Neural progenitor cell (in vitro differentiated cells): ENCODE results near the gene NEMP1.

Source experiments
- EZH2 ChIP-seq: fragments of 200-600 bp; sonication (generic); IDR thresholded peaks from 2 replicates; pipeline ENCODE4 v1.6.1; 2017; ENCODE audit warnings: antibody characterized with exemption, mild to moderate bottlenecking, moderate library complexity
- TF ChIP-seq, protein P1 (sequence below): fragments of 200-600 bp; sonication (generic); IDR thresholded peaks from 2 replicates; pipeline ENCODE4 v1.5.1; 2017; ENCODE audit warnings: antibody characterized with exemption, mild to moderate bottlenecking

DNA sequence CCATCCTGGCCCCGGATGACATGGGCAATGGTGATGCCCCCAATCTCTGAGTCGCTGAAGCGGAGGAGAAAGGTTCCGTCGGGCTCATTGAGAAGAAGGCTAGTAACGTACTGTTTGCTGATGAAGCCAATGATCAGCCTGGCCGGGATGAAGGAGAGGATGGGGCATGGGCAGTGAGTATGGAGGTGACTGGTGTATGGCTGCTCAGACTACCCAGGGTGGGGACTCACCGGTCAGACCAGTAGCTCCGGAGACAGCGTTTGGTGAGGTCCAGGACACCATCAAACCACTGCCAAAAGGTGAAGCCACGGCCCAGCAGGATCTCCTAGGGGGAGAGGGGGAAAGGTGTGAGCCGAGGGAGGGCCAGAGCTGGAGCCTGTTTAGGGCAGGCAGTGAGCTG is 21.2 kb upstream of the NEMP1 start:
- TF ChIP-seq, protein P1, sequence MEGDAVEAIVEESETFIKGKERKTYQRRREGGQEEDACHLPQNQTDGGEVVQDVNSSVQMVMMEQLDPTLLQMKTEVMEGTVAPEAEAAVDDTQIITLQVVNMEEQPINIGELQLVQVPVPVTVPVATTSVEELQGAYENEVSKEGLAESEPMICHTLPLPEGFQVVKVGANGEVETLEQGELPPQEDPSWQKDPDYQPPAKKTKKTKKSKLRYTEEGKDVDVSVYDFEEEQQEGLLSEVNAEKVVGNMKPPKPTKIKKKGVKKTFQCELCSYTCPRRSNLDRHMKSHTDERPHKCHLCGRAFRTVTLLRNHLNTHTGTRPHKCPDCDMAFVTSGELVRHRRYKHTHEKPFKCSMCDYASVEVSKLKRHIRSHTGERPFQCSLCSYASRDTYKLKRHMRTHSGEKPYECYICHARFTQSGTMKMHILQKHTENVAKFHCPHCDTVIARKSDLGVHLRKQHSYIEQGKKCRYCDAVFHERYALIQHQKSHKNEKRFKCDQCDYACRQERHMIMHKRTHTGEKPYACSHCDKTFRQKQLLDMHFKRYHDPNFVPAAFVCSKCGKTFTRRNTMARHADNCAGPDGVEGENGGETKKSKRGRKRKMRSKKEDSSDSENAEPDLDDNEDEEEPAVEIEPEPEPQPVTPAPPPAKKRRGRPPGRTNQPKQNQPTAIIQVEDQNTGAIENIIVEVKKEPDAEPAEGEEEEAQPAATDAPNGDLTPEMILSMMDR = no peak
- no peak for TF ChIP-seq EZH2
